ENCODE results near the gene OSER1. TPM values are rescaled to one million over a fixed set of nuclear protein-coding genes. Genes with fewer than 3 reads are reported as not detected.
"Not testable (repeated sequence)": the region's sequence is repeated elsewhere in the genome, so short reads cannot be mapped to it uniquely, and the experiment has no call there.

Gene OSER1
- total RNA-seq, 1 experiment from 2014 or later = 79.7 TPM

GRCh38 chr20:44247131-44247571 is 36.6 kb upstream of the OSER1 start, which contains the start of gene GDAP1L1:
TSS of gene GDAP1L1 (plus strand) at chr20:44247308. CDS start at chr20:44247335, 27 bp downstream.
- BruUV-seq (replicated peaks) = no TSS peak
- ChIA-PET CTCF (interaction anchor here (0.5 to 2.8 kb wide), 5 partner anchors 17 to 138 kb away, joined by 3 to 18 read pairs (median 7); partner anchors contain the start of gene FITM2), POLR2A (no interaction called here)
- Mint-ChIP-seq H3K27me3 (ENCODE audit: insufficient read depth, unreplicated experiment) (peaks cover 5% of the 10 kb centered on the region), H3K36me3 (ENCODE audit: insufficient read depth, unreplicated experiment) (no peaks in the 10 kb centered on the region), H3K27ac (ENCODE audit: unreplicated experiment) (no peak within 1 kb of the TSS), H3K4me3 (ENCODE audit: unreplicated experiment) (no peak within 1 kb of the TSS), H3K9me3 (ENCODE audit: unreplicated experiment) (no peaks in the 10 kb centered on the region), H3K4me1 (ENCODE audit: low read depth, unreplicated experiment) (no peaks in the 10 kb centered on the region)
- no peaks in the 10 kb centered on the region for H3K27me3 ChIP-seq (replicated peaks; ENCODE audit: control insufficient read depth, insufficient read depth, low read length)
- no peaks in the 10 kb centered on the region for H3K36me3 ChIP-seq (ENCODE audit: control insufficient read depth, insufficient read depth, low read length)
- H3K9me3 ChIP-seq = no peaks in the 10 kb centered on the region
- H3K4me1 ChIP-seq = no peaks in the 10 kb centered on the region
- TF ChIP-seq CTCF (IDR thresholded peaks at IDR 0.05; ENCODE audit: insufficient read depth in 1 of 2, low read depth in 1 of 2, low read length in 1 of 2, severe bottlenecking in 1 of 2, unreplicated experiment in 1 of 2) = no peak
- intact Hi-C loops (cut with micrococcal nuclease; ENCODE audit: unreplicated experiment) = no loop called here
- H3K4me3 ChIP-seq (ENCODE audit: low read depth, low read length) = no peak within 1 kb of the TSS
- DNase-seq = no peak

- Histone ChIP-seq H3K27me3 (replicated peaks; ENCODE audit: control insufficient read depth, insufficient read depth, low read length) (peaks cover 2% of the 10 kb centered on the region; the same call in 1 of the 2 replicates), H3K36me3 (ENCODE audit: control insufficient read depth, insufficient read depth, low read length) (no peaks in the 10 kb centered on the region), H3K9me3 (no peaks in the 10 kb centered on the region; the same call in 1 of the 2 replicates), H3K4me3 (ENCODE audit: low read depth, low read length) (no peak overlapping the region), H3K4me1 (no peaks in the 10 kb centered on the region)
- Mint-ChIP-seq H3K4me3 (ENCODE audit: unreplicated experiment) (no peak overlapping the region), H3K36me3 (ENCODE audit: insufficient read depth, unreplicated experiment) (no peaks in the 10 kb centered on the region), H3K4me1 (ENCODE audit: low read depth, unreplicated experiment) (no peaks in the 10 kb centered on the region), H3K27ac (ENCODE audit: unreplicated experiment) (no peak overlapping the region), H3K9me3 (ENCODE audit: unreplicated experiment) (no peaks in the 10 kb centered on the region), H3K27me3 (ENCODE audit: insufficient read depth, unreplicated experiment) (peaks cover 7% of the 10 kb centered on the region)
- no peak for TF ChIP-seq CTCF (IDR thresholded peaks at IDR 0.05; ENCODE audit: insufficient read depth in 1 of 2, low read depth in 1 of 2, low read length in 1 of 2, severe bottlenecking in 1 of 2, unreplicated experiment in 1 of 2)
- DNase-seq = no peak
- ChIA-PET POLR2A (no interaction called here), CTCF (interaction anchor here (1.3 to 2.8 kb wide), 3 partner anchors 19 to 65 kb away, joined by 7 to 18 read pairs (median 8); partner anchors contain the start of gene FITM2)
- BruUV-seq (replicated peaks) = no TSS peak
- intact Hi-C loops (cut with micrococcal nuclease; ENCODE audit: unreplicated experiment) = no loop called here
Observed at GRCh38 chr20:44245977-44246376, 35.4 kb upstream of the OSER1 start.

DNA sequence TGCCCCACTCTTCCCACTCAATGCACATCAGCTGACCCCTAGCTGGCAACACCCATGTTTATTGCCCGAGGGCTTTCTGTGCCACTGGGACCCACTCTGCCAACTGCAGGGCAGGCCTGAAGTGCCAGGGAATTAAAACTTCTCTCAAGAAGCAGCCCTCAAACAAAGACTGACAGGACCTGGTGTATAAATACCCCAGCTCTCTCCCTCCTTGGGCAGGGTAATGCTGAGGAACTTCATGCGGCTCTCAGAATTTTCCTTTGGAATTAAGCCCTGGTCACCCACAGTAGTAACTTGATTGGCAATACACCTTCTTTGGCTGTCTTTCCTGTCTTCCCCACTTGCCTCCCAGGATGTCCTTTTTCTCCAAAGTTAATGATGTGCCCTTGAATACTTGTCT is 31.2 kb upstream of the OSER1 start:
- Mint-ChIP-seq H3K27ac (ENCODE audit: unreplicated experiment) (no peak overlapping the region), H3K36me3 (ENCODE audit: insufficient read depth, unreplicated experiment) (no peaks in the 10 kb centered on the region), H3K27me3 (ENCODE audit: insufficient read depth, unreplicated experiment) (peaks cover 8% of the 10 kb centered on the region), H3K4me1 (ENCODE audit: low read depth, unreplicated experiment) (no peaks in the 10 kb centered on the region), H3K9me3 (ENCODE audit: unreplicated experiment) (no peaks in the 10 kb centered on the region), H3K4me3 (ENCODE audit: unreplicated experiment) (no peak overlapping the region)
- Histone ChIP-seq H3K36me3 (ENCODE audit: control insufficient read depth, insufficient read depth, low read length) (no peaks in the 10 kb centered on the region), H3K4me3 (ENCODE audit: low read depth, low read length) (no peak overlapping the region), H3K27me3 (replicated peaks; ENCODE audit: control insufficient read depth, insufficient read depth, low read length) (peaks cover 2% of the 10 kb centered on the region; the same call in 1 of the 2 replicates), H3K9me3 (peaks cover 4% of the 10 kb centered on the region; the same call in 1 of the 2 replicates), H3K4me1 (no peaks in the 10 kb centered on the region)
- no peak for DNase-seq
- TF ChIP-seq CTCF (IDR thresholded peaks at IDR 0.05; ENCODE audit: insufficient read depth in 1 of 2, low read depth in 1 of 2, low read length in 1 of 2, severe bottlenecking in 1 of 2, unreplicated experiment in 1 of 2) = no peak
- intact Hi-C loops (cut with micrococcal nuclease; ENCODE audit: unreplicated experiment) = no loop called here
- BruUV-seq (replicated peaks) = no TSS peak
- CTCF ChIA-PET = no interaction called here
- POLR2A ChIA-PET = no interaction called here

DNA sequence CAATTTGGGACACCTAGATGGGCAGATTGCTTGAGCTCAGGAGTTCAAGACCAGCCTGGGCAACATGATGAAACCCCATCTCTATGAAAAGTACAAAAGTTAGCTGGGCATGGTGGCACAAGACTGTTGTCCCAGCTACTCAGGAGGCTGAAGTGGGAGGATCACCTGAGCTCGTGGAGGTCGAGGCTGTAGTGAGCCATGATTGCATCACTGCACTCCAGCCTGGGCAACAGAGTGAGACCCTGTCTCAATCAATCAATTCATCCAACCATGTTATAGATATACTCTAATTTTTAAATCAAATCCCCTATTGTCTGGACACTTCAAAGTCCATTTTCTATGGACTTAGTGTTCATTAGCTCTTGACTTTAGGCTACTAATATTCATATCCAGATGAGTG is 26.3 kb upstream of the OSER1 start:
- H3K9me3 ChIP-seq; BruUV-seq (replicated peaks); H3K27me3 Mint-ChIP-seq (ENCODE audit: insufficient read depth, unreplicated experiment); H3K36me3 ChIP-seq (ENCODE audit: control insufficient read depth, insufficient read depth, low read length); H3K9me3 Mint-ChIP-seq (ENCODE audit: unreplicated experiment); DNase-seq; H3K4me3 Mint-ChIP-seq (ENCODE audit: unreplicated experiment); intact Hi-C loops (cut with micrococcal nuclease; ENCODE audit: unreplicated experiment); H3K27me3 ChIP-seq (replicated peaks; ENCODE audit: control insufficient read depth, insufficient read depth, low read length); H3K27ac Mint-ChIP-seq (ENCODE audit: unreplicated experiment); H3K36me3 Mint-ChIP-seq (ENCODE audit: insufficient read depth, unreplicated experiment); H3K4me1 ChIP-seq; H3K4me3 ChIP-seq (ENCODE audit: low read depth, low read length): not testable (repeated sequence)
- ChIA-PET CTCF (interaction anchor here (1.2 kb wide), 1 partner anchor 158 kb away, joined by 3 read pairs; no protein-coding TSS in a partner anchor), POLR2A (interaction anchor here (0.7 kb wide), 1 partner anchor 26 kb away, joined by 4 read pairs; the partner anchor contains the start of gene OSER1)
- peaks cover 12% of the 10 kb centered on the region for H3K4me1 Mint-ChIP-seq (ENCODE audit: low read depth, unreplicated experiment)

Measured in Caco-2 (cell line).